Activated T-cell treated with anti-CD3 and anti-CD28 coated beads, Interleukin-2, amount 50 U/mL, for 72 hours (primary cell): ENCODE measurements around the gene TARBP2. TPM values are rescaled to one million over a fixed set of nuclear protein-coding genes. Genes with fewer than 3 reads are reported as not detected.

ENCODE experiments used
- ATAC-seq, 2 donors: fragments of 150-1000 bp; cut with Tn5 transposase; replicated peaks in 1 of 2; 2 replicates each; pipeline ENCODE4 v1.10.0; 2021; ENCODE audit warnings: moderate library complexity in 2 of 2, mild to moderate bottlenecking in 1 of 2
- DNase-seq, 2 donors: peaks; one replicate each; pipeline ENCODE4 v3.0.0; 2021 to 2022; ENCODE audit warnings: mixed read lengths in 1 of 2
- H3K27ac Mint-ChIP-seq: one replicate; pipeline ENCODE4 v1.8.0; 2022; ENCODE audit warnings: mild to moderate bottlenecking, moderate library complexity, mixed read lengths
- H3K27me3 Mint-ChIP-seq: one replicate; pipeline ENCODE4 v1.8.0; 2022; ENCODE audit warnings: low read depth, mixed read lengths
- H3K36me3 Mint-ChIP-seq, 2 donors: one replicate each; pipeline ENCODE4 v1.8.0; 2022; ENCODE audit warnings: mixed read lengths in 2 of 2, mild to moderate bottlenecking in 1 of 2; ENCODE audit not compliant: insufficient read depth in 2 of 2
- H3K4me1 Mint-ChIP-seq: one replicate; pipeline ENCODE4 v1.8.0; 2022; ENCODE audit warnings: low read depth, mixed read lengths
- H3K4me3 Mint-ChIP-seq, 2 donors: one replicate each; pipeline ENCODE4 v1.8.0; 2022; ENCODE audit warnings: mild to moderate bottlenecking in 2 of 2, mixed read lengths in 2 of 2, moderate library complexity in 2 of 2
- H3K9me3 Mint-ChIP-seq, 2 donors: one replicate each; pipeline ENCODE4 v1.8.0; 2022; ENCODE audit warnings: mixed read lengths in 2 of 2
- total RNA-seq, 2 donors: library from RNA; stranded (reverse); gene quantifications; one replicate each; pipeline ENCODE4 v1.2.3, GENCODE V29; 2022

TARBP2 gene
- total RNA-seq, 2 donors from 2014 or later, result 37.7 to 40.7 TPM

DNA sequence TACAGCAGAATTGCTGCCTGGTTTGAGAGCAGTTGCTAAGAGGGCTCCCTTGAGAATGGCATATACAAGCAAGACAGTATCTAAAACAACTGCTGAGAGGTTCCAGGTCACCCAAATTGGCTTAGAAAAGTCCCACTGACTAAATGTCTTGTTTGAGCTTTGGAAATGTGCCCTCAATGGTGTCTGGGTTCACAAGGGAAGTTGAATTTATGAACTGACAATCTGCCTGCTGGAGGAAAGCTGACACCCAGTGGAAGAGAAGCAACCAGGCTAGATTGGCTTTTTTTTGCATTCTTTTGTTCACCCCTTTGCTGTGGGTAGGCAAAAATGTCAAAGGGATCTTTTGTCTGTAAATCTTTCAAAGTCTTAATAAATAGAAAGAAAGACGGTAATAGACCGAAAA, 50.8 kb downstream of the TARBP2 start:
- Mint-ChIP-seq H3K27me3 (no peaks in the 10 kb centered on the region), H3K9me3 (no peaks in the 10 kb centered on the region), H3K4me1 (peaks cover 6% of the 10 kb centered on the region), H3K27ac (no peak overlapping the region), H3K36me3 (peaks cover 2 to 3% of the 10 kb centered on the region in 2 donors), H3K4me3 (no peak overlapping the region)
- ATAC-seq (no peak), DNase-seq (no peak)

DNA sequence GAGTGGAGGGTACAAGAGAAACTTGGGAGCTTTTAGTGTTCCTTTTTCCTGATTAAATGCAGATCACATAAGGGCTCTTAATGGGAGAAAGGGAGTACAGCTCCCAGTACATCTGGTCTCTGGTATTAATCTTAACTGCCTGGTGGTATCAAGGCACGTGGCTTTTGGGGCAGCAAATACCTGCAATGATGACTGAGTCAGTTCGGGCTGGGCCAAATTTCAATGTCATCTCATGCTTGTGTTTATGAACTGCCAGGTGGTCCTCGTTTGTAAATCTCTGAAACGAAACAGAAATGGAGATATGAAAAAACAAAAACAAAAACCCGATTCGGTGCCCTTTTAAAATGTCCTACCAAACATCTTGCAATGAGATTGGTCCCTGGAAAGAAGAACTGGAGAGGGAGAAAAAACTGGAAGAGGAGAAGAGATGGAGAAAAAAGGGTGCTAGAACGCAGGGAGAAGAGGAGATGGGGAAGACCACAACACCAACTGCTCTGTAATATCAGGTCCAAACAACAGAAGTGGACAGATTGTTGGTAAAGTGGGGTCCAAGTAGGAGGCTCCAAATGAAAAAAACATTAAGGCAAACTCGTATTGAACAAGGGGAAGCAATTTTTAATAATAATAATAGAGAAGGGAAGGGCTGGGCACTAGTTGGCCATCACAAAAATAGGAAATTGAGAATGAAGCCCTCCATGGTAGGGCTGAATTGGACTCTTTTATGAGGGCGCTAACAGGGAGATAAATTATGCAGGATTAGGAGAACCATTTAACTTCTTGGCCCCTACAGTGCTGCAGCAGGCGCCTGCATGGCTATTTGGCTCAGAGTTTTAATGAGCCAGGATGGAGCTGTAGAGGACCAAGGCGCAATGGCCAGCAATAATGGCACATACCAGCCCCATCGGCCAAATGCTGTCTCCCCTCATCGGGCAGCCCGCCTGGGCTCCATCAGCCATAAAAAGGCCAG, 51.6 kb downstream of the TARBP2 start:
- Mint-ChIP-seq H3K27ac (no peak overlapping the region), H3K4me1 (peaks cover 6% of the 10 kb centered on the region), H3K27me3 (no peaks in the 10 kb centered on the region), H3K9me3 (no peaks in the 10 kb centered on the region), H3K36me3 (peaks cover 2 to 3% of the 10 kb centered on the region in 2 donors), H3K4me3 (no peak overlapping the region)
- ATAC-seq (no peak), DNase-seq (no peak)

Other genes with a start within 250 kb of the TARBP2 start
- 10 to 100 TPM; 71.9 to 75.5 TPM for gene ESPL1, start 233.0 kb upstream of the TARBP2 start, total RNA-seq
- gene PFDN5, start 205.7 kb upstream of the TARBP2 start, total RNA-seq, result 100 to 1,000 TPM; 301 to 318 TPM
- gene MYG1, start 201.6 kb upstream of the TARBP2 start, total RNA-seq, result 10 to 100 TPM; 83.5 to 89.9 TPM
- 100 to 1,000 TPM in 1 of 2 donors, 10 to 100 TPM in 1; 99.0 to 118 TPM for gene AAAS, start 179.7 kb upstream of the TARBP2 start, total RNA-seq
- not detected for gene SP7, start 164.9 kb upstream of the TARBP2 start, total RNA-seq
- gene SP1, start 121.1 kb upstream of the TARBP2 start, total RNA-seq, result 100 to 1,000 TPM; 110 to 121 TPM
- gene AMHR2, start 77.4 kb upstream of the TARBP2 start, total RNA-seq, result not detected
- 100 to 1,000 TPM; 109 to 145 TPM for gene PRR13, start 59.5 kb upstream of the TARBP2 start, total RNA-seq
- 1,000 to 10,000 TPM; 1,155 to 1,265 TPM for gene PCBP2, start 49.2 kb upstream of the TARBP2 start, total RNA-seq
- 10 to 100 TPM; 18.8 to 23.7 TPM for gene MAP3K12, start 1.8 kb upstream of the TARBP2 start, total RNA-seq
- gene NPFF, start 6.2 kb downstream of the TARBP2 start, total RNA-seq, result 1 to 10 TPM in 1 of 2 donors, not detected in 1; 1.3 TPM
- 10 to 100 TPM; 27.4 to 28.1 TPM for gene ATF7, start 125.1 kb downstream of the TARBP2 start, total RNA-seq
- 100 to 1,000 TPM; 349 to 440 TPM for gene ATP5MC2, start 174.8 kb downstream of the TARBP2 start, total RNA-seq
- 10 to 100 TPM; 60.1 to 71.3 TPM for gene CALCOCO1, start 226.2 kb downstream of the TARBP2 start, total RNA-seq